ENCODE results near the gene AP4M1.
"Not testable (repeated sequence)": the region's sequence is repeated elsewhere in the genome, so short reads cannot be mapped to it uniquely, and the experiment has no call there.

DNA sequence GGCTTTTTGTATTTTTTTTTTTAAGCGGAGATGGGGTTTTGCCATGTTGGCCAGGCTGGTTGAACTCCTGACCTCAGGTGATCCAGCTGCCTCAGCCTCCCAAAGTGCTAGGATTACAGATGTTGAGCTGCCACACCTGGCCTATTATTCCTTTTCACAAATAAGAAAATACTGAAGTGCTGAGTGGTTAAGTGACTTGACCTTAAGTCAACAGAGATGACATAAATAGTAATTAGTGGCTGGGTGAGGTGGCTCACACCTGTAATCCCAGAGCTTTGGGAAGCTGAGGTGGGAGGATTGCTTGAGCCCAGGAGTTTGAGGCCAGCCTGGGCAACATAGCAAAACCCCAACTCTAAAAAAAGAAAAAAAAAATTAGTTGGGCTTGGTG is 28.8 kb downstream of the AP4M1 start:
- TF ChIP-seq, protein P1, sequence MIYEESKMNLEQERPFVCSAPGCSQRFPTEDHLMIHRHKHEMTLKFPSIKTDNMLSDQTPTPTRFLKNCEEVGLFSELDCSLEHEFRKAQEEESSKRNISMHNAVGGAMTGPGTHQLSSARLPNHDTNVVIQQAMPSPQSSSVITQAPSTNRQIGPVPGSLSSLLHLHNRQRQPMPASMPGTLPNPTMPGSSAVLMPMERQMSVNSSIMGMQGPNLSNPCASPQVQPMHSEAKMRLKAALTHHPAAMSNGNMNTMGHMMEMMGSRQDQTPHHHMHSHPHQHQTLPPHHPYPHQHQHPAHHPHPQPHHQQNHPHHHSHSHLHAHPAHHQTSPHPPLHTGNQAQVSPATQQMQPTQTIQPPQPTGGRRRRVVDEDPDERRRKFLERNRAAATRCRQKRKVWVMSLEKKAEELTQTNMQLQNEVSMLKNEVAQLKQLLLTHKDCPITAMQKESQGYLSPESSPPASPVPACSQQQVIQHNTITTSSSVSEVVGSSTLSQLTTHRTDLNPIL (CRISPR knock-in tag; IDR thresholded peaks at IDR 0.05; ENCODE audit: low read depth): not testable (repeated sequence)
- TF ChIP-seq, protein P2, sequence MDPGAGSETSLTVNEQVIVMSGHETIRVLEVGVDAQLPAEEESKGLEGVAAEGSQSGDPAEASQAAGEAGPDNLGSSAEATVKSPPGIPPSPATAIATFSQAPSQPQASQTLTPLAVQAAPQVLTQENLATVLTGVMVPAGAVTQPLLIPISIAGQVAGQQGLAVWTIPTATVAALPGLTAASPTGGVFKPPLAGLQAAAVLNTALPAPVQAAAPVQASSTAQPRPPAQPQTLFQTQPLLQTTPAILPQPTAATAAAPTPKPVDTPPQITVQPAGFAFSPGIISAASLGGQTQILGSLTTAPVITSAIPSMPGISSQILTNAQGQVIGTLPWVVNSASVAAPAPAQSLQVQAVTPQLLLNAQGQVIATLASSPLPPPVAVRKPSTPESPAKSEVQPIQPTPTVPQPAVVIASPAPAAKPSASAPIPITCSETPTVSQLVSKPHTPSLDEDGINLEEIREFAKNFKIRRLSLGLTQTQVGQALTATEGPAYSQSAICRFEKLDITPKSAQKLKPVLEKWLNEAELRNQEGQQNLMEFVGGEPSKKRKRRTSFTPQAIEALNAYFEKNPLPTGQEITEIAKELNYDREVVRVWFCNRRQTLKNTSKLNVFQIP (CRISPR knock-in tag; IDR thresholded peaks at IDR 0.05; ENCODE audit: borderline replicate concordance, low read depth): not testable (repeated sequence)
- TF ChIP-seq ZNF70 (CRISPR knock-in tag; IDR thresholded peaks at IDR 0.05); ZFP30 (CRISPR knock-in tag; IDR thresholded peaks at IDR 0.05); ARNTL (CRISPR knock-in tag; IDR thresholded peaks at IDR 0.05; ENCODE audit: borderline replicate concordance, low read depth); RARB (CRISPR knock-in tag; IDR thresholded peaks at IDR 0.05); SNAI2 (CRISPR knock-in tag; IDR thresholded peaks at IDR 0.05); ESRRG (CRISPR knock-in tag; IDR thresholded peaks at IDR 0.05); ZFP3 (CRISPR knock-in tag; IDR thresholded peaks at IDR 0.05); CSDC2 (CRISPR knock-in tag; IDR thresholded peaks at IDR 0.05): not testable (repeated sequence)
- TF ChIP-seq, protein P3, sequence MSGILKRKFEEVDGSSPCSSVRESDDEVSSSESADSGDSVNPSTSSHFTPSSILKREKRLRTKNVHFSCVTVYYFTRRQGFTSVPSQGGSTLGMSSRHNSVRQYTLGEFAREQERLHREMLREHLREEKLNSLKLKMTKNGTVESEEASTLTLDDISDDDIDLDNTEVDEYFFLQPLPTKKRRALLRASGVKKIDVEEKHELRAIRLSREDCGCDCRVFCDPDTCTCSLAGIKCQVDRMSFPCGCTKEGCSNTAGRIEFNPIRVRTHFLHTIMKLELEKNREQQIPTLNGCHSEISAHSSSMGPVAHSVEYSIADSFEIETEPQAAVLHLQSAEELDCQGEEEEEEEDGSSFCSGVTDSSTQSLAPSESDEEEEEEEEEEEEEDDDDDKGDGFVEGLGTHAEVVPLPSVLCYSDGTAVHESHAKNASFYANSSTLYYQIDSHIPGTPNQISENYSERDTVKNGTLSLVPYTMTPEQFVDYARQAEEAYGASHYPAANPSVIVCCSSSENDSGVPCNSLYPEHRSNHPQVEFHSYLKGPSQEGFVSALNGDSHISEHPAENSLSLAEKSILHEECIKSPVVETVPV (CRISPR knock-in tag; IDR thresholded peaks at IDR 0.05): not testable (repeated sequence)
- TF ChIP-seq, protein P4, sequence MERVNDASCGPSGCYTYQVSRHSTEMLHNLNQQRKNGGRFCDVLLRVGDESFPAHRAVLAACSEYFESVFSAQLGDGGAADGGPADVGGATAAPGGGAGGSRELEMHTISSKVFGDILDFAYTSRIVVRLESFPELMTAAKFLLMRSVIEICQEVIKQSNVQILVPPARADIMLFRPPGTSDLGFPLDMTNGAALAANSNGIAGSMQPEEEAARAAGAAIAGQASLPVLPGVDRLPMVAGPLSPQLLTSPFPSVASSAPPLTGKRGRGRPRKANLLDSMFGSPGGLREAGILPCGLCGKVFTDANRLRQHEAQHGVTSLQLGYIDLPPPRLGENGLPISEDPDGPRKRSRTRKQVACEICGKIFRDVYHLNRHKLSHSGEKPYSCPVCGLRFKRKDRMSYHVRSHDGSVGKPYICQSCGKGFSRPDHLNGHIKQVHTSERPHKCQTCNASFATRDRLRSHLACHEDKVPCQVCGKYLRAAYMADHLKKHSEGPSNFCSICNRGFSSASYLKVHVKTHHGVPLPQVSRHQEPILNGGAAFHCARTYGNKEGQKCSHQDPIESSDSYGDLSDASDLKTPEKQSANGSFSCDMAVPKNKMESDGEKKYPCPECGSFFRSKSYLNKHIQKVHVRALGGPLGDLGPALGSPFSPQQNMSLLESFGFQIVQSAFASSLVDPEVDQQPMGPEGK (CRISPR knock-in tag; IDR thresholded peaks at IDR 0.05; ENCODE audit: borderline replicate concordance): not testable (repeated sequence)
- TF ChIP-seq, protein P5, sequence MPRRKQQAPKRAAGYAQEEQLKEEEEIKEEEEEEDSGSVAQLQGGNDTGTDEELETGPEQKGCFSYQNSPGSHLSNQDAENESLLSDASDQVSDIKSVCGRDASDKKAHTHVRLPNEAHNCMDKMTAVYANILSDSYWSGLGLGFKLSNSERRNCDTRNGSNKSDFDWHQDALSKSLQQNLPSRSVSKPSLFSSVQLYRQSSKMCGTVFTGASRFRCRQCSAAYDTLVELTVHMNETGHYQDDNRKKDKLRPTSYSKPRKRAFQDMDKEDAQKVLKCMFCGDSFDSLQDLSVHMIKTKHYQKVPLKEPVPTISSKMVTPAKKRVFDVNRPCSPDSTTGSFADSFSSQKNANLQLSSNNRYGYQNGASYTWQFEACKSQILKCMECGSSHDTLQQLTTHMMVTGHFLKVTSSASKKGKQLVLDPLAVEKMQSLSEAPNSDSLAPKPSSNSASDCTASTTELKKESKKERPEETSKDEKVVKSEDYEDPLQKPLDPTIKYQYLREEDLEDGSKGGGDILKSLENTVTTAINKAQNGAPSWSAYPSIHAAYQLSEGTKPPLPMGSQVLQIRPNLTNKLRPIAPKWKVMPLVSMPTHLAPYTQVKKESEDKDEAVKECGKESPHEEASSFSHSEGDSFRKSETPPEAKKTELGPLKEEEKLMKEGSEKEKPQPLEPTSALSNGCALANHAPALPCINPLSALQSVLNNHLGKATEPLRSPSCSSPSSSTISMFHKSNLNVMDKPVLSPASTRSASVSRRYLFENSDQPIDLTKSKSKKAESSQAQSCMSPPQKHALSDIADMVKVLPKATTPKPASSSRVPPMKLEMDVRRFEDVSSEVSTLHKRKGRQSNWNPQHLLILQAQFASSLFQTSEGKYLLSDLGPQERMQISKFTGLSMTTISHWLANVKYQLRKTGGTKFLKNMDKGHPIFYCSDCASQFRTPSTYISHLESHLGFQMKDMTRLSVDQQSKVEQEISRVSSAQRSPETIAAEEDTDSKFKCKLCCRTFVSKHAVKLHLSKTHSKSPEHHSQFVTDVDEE (CRISPR knock-in tag; IDR thresholded peaks at IDR 0.05): not testable (repeated sequence)
